Effector CD8-positive, alpha-beta T cell (primary cell): ENCODE measurements around the gene RRAGB.
"Not testable (repeated sequence)": the region's sequence is repeated elsewhere in the genome, so short reads cannot be mapped to it uniquely, and the experiment has no call there.

Experiments used
- DNase-seq: peaks from one replicate; lab custom pipeline; 2025; lab: John Stamatoyannopoulos, UW

Gene RRAGB

DNA sequence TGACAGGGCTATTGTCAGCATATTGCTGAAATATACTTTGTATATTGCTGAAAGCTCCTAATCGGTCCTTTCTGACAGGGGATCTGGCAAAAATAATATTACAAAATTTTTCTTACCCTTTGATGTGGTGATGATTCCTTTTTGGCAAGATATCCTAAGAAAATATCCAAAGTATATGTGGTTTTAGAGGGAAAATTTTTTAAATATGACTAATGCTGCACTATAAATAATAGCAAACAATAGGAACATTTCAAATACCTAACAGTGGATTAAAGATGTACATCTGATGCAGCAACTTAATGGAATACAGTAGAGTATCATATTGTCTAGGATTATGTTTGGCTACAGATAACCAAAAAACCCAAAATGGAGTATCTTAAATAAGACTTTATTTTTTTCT is 49.6 kb downstream of the RRAGB start:
- no peak for DNase-seq

- not testable (repeated sequence) for DNase-seq
Observed at GRCh38 chrX:55774419-55774818, 56.9 kb downstream of the RRAGB start.

DNA sequence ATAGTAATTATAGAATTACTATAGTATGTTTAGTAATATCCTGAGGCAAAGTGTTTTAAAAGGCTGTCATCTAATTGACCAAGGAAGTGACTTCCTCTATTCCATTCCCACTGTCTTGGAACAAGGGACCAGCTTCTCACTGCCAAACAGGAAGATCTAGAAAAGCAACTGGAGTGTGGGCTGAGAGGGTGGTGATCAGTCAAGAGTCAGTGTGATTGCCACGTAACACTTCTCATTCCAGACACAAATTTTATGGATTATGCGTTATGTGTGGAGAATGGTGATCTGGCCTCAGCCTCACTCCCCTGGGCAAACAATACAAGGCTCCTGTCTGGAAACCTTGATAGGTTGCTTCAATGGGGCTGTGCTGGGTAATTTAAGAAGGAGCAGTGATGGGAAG is 60.0 kb downstream of the RRAGB start:
- no peak for DNase-seq

GRCh38 chrX:55778322-55778721 is 60.8 kb downstream of the RRAGB start:
- no peak for DNase-seq

DNA sequence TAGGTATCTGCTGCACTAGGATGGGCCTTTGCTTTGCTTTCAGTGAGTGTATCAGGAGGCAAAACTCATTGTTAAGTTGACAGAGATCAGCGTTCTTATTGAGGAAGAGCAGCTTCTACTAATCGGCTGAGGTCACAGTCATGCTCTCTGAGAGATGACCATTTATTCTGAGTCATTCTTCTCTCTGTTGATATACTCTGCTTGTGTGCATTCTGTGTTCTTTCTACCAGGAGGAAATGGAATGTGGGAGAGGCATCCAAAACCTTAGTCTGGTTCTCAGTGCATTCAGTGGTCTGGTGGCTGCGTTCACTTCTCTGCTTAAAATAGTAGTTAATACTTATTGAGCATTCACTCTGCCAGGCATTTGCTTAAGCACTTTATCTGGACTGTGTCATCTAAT is 66.2 kb downstream of the RRAGB start:
- no peak for DNase-seq

DNA sequence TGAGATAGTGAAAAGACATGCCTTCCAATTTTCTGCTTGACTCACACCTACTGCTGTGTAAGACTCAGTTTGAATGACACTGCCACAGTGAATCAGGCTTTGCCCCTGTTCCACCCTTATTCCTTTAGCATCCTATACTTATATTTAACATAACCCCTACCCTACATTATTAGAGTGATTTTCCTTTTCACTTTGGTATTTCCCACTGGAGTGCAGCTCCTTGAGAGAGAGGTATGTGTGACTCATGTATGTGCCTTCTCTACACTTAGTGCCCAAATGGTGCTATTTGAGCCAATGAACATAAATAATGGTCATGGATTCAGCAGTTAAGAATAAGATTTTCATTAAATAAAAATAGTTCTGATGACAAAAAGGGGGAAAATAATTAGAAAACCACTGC is 69.5 kb downstream of the RRAGB start:
- no peak for DNase-seq

DNA sequence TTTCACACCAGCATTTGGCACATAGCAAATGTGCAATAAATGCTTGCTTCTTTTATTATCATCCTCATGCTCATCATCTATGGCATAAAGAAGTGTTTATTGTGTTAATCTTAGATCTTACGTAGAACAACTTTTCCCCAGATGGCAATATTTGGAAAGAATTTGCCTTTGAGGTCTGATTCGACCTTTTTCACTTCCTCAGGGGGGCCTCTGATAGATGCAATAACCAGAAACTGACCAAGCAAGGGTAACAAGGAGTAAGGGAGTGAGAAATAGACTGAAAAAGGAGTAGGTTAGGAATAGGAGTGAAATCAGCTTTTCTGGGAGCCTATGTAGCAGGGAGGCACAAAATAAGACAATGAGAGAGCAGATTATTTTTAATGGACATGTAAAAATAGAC is 70.2 kb downstream of the RRAGB start:
- DNase-seq = no peak

DNA sequence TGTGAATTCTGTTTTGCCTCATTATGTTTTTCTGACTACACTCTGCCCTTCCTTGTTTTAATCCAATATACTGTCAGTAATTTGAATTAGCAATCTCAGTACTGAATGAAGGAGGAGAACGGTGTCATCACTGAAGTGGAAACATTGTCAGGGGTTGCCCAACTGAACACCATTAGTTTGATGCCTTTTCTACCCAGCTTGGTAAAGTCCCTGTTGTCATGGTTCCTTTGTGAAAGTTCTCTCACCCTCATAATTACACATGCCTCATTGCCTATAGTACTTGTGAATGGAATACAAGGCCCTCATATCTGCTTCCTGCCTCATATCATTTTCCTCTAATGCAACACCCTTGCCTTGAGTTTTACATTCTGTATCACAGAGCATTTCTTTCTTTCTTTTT is 76.9 kb downstream of the RRAGB start:
- no peak for DNase-seq

GRCh38 chrX:55796496-55796895 is 78.9 kb downstream of the RRAGB start:
- DNase-seq = no peak

DNA sequence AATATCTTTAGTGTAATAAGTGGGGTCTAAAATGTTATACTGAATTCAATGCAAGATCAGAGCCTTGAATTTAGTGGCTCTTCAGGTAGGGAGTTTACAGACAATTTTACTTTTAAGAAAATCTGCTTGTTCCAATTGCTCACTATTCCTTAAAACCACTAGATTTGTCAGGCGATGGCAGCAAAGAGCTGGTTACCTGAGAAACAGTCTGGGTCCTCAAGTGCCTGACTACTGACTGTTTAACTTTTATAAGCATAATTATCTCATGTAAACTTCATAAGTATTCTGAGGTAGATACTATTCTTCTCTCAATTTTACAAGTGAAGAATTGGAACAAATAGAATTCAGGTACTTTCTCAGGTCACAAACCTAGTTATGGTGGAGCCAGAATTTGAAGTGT is 84.3 kb downstream of the RRAGB start:
- DNase-seq = no peak
